Left colon (tissue), 2 donors: ENCODE data around the gene CXXC5. TPM values are rescaled to one million over a fixed set of nuclear protein-coding genes. Genes with fewer than 3 reads are reported as not detected.

Experiments used
- ATAC-seq: fragments of 200-7000 bp; cut with Tn5 transposase; one replicate; pipeline ENCODE4 v1.9.1; 2020; ENCODE audit warnings: mild to moderate bottlenecking, moderate library complexity
- DNase-seq, 2 donors: peaks; one replicate each; pipeline ENCODE4 v3.0.0-alpha.2; 2020
- intact Hi-C, 2 donors: fragments of 100-400 bp; cut with DNase I in 1 of 2; cut with micrococcal nuclease in 1 of 2; formaldehyde crosslinking; loops; one replicate each; pipeline versions ENCODE4 v1.11.2 to v1.14.0; 2022; cut with DNase I, micrococcal nuclease
- total RNA-seq, 2 donors: library from RNA; stranded (reverse); fragmentation: NEBNext Ultra II Directional; extraction: Animal tissue kit (Norgen Biotek cat#: 25700); gene quantifications; one replicate each; pipeline ENCODE4 v1.2.1, GENCODE V29; 2021
- donor health status: DM: no; HTN: no; CAD: no.
- donor health status: DM: yes; HTN: yes; CAD: no.

The CXXC5 gene
- total RNA-seq, 2 donors from 2014 or later: 28.2 to 30.2 TPM

DNA sequence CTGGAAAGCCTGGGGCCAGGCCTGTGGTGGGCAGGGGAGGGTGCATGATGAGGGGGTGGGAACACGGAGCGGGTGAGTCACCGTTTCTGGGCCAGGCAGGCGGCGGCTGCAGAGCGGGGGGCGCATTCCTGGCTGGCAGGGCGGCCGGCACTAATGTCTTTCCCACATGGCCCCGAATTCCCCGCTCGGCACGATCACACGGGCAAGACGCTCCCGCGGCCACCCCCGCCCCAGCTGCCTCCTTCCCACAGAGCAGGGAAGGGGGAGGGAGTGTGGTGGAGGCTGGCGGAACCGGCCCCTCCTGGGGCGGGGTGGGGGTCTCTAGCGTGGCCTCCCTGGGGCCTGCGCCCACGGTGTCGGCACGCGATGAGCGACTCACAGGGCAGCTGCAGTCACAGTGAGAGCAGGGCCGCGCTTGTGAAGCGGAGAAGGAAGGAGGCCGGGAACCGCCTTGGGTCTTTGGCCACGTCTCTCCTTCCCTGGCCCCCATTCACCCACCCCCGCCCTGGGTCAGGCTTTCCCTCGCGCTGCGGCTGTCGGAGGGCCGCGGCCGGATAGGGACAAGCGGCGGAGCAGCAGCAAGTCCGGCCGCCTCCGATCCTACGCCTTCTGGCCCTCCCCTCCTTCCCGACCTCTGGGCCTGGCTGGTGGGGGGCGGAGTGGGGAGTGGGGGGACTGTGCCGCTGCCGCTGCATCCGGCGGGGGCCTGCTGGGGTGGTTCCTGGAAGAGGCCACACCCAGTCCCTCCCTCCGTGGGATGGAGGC, 48.9 kb downstream of the CXXC5 start:
- intact Hi-C loops: no loop called here
- ATAC-seq (peak; percentile 58), DNase-seq (peak; percentile 64 to 78)

DNA sequence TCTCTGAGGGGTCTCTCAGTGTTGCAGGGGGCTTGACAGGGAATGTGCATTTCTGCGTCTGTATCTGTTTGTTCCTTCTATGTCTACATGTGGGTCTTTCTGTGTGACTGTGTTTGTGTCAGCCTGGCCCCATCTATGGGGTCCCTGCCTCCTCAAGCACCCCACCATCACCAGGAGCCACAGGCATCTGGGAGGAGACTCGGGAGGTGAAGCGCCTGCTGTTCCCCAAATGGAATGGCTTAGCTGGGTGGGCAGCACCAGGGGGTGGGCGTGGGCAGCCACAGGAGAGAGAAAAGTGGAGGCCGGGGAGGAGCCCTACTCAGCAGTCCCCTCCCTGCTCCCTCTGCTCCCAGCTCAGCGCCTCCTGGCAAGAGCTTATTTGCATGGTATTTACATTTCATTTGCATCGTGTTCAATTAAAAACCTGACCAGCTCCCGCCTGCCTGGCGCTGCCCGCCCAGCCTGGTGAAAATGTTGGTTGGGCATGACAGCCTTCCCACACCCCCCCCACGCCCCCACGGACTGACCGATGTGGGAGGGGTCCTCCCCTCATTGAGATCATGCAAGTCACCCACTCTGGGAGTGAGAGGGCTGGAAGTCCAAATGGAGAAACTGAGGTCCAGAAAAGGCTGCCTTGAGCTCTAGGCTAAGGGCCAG, 50.5 kb downstream of the CXXC5 start:
- DNase-seq (peak; percentile 73 to 74), ATAC-seq (peak; percentile 23)
- intact Hi-C loops: no loop called here

DNA sequence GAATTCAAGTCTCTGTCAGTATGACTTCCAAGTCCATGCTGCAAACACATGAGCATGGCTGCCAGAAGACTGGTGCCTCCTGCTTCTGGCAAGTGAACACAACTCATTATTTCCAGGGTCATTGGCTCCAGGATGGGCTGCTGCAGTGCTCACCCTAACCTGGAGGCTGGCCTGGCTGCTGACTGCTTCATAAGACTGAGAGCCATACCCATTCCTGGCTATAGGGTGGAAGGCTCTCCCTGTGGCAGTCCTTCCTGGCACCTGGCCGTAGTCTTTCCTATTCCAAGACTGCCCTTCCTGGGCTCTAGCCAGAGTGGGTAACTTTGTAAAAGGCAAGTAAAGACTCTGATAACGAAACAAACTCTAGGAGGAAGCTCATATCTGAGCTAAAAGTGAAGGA, 51.2 kb downstream of the CXXC5 start:
- intact Hi-C loops: no loop called here
- ATAC-seq: no peak
- no peak for DNase-seq

DNA sequence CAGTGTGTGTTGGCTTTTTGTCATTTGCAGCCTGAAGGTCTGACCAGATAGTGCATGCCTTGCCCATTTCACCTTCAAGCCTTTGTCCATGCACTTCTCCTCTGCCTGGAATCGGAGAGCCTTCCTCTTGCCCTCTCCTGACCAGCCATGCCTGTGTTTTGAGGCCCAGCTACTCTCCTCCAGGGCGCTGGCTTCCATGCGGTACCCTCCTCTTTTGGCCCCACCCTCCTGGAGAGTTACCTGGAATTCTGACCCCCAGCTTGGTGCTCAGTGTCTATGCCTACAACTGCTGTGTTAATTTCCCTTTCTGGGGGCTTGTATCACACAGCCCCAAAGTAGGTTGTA, 52.5 kb downstream of the CXXC5 start:
- ATAC-seq (peak; percentile 4), DNase-seq (no peak)
- intact Hi-C loops: no loop called here

DNA sequence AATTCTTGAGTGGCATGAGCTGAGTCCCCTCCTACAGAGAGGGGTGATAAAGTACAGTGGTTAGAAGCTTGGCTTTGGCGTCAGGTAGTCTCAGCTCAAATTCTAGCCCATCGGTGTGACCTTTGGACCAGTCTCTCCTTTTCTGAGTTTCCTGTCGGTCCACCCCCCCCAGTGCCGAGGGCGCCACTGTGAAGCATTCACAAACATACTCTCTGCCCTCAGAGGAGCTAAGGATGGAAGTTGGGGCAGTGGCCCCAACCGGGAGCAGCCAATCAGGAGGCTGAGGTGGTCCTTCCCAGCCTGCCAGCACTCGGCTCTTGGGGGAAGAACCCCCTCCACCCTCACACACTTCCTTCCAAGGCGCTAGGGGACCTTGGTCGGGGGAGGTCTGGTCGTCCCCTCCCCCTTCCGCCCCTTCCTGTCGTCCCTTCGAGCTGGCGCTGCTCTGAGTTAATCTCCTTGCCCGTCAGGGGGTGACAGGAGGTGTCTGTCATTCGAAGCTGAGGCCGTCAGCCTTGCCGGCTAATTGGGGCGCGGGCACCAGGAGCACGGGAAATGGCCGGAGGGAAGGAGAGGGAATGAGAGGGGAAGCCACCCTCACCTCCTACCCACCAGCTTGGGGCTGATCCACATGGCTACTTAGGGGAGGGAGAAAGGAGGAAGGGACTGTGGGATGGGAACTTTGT, 53.0 kb downstream of the CXXC5 start:
- peak in 1 of 2 donors; percentile 61 for DNase-seq
- intact Hi-C loops: no loop called here
- ATAC-seq: peak; percentile 66

DNA sequence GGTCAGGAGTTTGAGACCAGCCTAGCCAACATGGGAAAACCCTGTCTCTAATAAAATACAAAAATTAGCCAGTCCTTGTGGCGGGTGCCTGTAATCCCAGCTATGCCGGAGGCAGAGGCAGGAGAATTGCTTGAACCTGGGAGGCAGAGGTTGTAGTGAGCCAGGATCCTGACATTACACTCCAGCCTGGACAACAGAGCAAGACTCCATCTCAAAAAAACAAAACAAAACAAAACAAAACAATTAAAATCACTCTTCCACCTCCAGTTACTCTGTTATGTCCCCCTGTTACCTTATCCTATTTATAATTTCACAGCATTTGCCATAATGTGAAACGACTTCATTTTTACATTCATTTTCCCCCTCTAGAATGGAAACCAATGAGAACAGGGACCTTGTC, 54.4 kb downstream of the CXXC5 start:
- no peak for ATAC-seq
- no peak for DNase-seq
- intact Hi-C loops: no loop called here

DNA sequence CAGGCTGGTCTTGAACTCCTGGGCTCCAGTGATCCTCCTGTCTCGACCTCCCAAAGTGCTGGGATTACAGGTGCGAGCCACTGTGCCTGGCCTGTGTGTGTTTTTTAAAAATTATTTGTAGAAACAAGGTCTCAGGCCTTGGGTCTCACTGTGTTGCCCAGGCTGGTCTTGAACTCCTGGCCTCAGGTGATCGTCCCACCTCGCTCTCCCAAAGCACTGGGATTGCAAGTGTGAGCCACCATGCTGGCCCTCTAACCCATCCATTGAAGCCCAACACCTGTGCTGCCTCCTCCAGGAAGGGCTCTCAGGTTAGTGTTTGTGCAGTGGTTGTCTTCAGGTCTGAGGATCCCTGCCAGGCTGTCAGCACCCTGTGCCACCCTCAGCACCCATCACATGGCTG, 56.6 kb downstream of the CXXC5 start:
- intact Hi-C loops: no loop called here
- DNase-seq (no peak), ATAC-seq (no peak)

DNA sequence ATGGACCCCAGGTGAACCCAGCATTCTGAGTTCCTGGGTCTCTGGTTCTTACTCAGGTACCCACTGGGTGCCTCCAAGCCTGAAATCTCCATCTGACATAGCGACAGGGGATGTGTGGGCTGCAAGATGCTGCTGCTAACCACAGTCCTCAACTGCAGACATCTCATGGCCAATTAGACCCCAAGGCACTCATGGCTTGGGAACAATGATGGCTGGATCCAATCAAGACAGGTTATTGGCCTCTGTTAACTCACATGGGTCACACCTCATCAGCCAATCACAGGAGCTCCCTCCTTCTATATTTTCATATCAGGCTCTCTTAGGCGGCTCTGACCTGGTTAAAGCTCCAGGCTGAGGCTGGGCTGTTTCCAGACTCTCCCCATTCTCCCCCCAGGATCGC, 57.0 kb downstream of the CXXC5 start:
- intact Hi-C loops: no loop called here
- DNase-seq: no peak
- ATAC-seq: no peak

DNA sequence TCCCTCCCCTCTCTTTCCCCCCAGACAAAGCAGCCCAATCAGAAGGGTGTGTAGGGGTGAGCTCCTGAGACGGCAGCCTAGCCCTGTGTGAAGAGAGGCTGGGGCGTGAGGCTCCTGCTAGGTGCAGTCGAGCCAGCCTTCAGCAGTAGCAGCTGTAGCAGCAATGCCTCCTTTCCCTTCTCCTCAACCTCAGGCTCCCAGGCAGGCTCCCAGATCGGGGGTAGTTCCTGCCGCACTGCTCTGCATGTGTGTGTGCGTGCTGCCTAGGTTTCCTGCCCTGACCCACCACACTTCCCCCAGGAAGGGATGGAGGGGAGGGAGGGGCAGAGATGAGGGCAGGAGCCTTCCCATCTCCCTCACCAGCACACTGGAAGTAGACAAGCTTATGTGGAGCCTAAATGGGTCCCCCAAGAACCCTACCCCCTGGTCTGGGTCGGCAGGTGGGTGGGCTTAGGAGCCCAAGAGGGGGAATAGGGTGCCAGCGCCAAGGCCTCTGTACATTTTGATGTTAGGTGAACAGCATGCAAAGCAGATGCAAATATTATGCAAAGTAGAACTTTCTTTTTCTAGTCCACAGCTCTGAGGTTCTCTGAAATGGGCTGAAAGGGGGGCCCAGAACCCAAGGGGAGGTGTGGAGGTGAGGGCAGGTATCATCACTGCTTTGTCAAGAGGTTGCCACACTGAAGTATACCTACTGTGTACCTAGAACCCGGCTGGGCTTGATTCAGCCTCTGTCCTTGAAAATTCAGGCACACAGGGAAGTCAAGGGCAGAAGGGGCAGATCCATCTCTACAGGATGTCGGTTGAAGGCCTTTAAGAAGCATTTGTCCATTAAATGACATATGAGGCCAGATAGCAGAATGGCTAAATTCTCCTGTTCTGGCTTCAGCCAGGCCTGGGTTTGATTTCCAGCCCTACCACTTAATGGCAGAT, 57.8 kb downstream of the CXXC5 start:
- no peak for DNase-seq
- intact Hi-C loops: no loop called here
- ATAC-seq: no peak

DNA sequence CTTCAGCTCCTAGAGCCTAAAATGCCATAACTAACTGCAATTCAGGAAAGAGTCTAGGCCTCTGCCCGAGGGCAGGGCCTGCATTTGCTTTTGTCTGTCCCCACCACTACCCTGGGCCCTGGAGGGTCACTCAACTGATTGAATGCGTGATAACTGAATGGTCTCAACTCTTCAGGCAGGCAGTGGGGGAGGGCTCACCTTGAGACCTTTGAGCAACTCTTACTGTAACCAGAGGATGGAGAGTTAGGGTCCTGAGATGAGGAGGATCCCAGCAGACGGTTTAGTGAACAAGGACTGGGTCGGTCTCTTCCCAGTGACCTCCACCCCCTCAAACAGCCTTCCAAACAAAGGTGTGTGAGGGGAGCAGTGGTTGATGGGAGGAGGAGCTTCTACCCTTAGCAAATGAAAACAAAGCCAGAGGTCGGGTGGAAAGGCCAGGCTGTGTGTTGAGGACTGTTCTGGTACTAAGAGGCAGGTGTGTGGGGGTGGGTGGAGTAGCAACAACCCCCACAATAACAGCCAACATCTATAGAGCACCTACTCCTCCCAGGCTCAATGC, 59.4 kb downstream of the CXXC5 start:
- DNase-seq (no peak), ATAC-seq (peak; percentile 37)
- intact Hi-C loops: no loop called here

DNA sequence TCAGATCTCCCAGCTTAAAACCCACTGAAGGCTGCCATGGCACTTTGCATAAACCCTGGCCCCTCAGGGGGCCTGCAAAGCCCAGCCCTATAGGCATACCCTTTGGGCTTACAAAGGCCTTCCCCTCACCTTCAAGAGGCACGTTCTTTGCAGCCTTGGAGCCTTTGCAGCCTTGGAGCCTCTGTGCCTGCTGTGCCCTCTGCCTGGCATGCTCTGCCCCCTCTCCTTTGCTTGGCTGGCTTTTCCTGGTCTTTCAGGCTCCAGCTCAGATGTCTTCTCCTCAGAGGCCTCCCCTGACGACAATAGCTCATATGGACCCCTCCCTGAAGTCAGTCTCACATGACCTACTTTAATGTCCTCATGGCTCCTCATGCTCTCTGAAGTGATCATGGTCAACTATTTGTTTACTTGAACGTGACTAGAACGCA, 60.3 kb downstream of the CXXC5 start:
- no peak for ATAC-seq
- DNase-seq: no peak
- intact Hi-C loops: no loop called here

DNA sequence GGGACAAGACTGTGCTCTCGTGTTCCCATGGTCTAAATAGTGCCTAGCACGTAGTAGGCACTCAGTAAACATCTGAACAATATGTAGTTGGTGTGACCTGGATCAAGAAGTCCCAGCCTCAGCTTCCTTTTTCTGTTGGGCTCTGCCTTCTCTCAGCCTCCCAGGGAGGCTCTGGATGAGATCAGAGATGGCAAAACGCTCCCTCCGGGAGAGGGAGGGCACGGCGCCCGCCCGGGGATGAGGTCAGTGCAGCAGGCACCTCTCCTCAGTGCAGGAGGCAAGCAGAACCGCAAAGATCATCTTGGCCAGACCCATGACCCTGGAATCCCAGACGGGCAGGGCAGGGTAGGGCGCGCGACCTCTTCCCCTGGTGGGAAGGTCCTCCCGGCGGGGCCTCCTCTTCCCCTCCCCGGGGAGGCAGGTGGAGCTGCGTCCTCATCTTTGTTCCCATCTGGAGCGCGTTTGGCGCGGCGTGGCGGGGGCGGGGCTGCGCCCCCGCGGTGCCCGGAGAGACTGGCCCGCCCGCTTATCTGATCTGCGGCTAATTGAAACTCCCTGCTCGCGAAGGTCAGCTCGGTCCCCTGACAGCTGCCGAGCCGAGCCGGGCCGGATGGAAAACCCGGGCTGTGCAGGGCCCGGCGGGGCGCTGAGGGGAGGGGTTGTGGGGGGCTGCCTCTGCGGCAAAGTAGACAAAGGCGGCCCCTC, 60.9 kb downstream of the CXXC5 start:
- intact Hi-C loops: no loop called here
- ATAC-seq (peak; percentile 50), DNase-seq (peak in 1 of 2 donors; percentile 44)

DNA sequence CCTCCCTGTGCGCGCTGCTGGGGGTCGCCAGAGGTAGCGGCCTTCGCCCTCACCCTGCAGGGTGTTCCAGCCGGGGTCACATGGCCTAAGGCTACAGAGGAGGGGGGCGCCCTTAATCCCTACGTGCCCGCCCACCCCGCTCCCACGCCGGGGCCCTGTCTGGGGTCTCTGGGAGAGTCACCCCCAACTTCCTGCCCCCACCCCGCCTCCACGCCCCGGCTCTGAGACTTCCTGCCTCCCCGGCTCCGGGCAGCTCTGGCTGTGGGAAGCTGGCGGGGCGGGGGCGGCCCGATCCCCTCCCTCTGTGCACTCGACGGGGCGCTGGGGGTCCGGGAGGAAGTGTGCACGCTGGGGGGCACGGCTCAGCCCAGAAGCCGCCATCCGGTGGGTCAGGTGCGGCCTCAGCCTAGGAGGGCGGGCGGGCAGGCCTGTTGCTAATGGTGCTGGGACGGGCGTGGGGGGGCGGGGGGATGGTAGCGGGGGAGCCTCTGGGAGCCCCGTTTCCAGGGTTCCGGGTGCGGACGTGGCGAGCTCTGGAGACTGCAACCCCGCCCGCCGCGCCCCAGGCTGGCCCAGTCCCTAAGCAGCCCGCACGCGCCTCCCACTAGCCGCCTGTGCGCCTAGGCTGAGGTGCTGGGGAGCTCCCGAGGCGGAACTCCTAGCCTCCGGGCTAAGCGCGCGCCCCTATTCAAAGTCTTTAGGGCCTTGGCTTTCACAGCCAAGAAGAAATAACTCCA, 61.6 kb downstream of the CXXC5 start:
- peak; percentile 34 for ATAC-seq

DNA sequence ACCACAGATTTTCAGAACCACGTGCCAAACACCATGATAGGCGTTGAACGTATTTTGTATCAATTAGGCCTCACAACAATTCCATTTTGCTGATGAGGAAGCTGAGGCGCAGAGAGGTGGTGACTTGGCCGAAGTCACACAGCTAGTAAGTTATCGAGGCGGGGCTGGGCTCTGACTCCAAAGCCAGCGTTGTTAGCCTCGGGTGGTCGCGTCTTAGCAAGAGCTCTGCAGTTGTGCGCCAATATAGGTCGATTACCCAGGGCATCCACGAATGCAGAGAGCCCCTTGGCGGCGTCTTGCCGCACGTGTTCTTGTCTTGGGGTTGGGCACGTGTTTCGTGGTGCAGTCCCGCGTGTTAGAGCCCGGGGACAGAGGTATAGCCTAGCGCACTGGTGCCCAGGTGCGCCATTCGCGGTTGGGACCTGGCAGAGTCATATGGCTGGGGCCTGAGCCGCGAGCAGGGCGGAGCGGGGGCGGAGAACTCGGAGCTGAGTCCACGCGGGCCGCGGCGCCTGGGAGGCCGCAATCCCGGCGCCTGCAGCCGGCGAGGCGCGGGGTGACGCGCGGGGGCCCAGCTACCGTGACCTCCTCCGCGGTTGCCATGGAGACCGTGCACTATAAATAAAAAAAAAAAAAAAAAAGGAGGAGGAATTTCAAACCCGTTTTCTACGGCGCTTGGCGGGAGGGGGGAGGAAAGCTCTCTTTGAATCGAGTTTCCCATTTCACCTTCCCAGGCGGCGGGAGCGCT, 62.3 kb downstream of the CXXC5 start:
- intact Hi-C loops: no loop called here
- DNase-seq (peak in 1 of 2 donors; percentile 65), ATAC-seq (peak; percentile 49)

More for the DNA sequence above, 61.6 kb downstream of the CXXC5 start:
- DNase-seq: peak in 1 of 2 donors; percentile 47
- intact Hi-C loops: no loop called here

DNA sequence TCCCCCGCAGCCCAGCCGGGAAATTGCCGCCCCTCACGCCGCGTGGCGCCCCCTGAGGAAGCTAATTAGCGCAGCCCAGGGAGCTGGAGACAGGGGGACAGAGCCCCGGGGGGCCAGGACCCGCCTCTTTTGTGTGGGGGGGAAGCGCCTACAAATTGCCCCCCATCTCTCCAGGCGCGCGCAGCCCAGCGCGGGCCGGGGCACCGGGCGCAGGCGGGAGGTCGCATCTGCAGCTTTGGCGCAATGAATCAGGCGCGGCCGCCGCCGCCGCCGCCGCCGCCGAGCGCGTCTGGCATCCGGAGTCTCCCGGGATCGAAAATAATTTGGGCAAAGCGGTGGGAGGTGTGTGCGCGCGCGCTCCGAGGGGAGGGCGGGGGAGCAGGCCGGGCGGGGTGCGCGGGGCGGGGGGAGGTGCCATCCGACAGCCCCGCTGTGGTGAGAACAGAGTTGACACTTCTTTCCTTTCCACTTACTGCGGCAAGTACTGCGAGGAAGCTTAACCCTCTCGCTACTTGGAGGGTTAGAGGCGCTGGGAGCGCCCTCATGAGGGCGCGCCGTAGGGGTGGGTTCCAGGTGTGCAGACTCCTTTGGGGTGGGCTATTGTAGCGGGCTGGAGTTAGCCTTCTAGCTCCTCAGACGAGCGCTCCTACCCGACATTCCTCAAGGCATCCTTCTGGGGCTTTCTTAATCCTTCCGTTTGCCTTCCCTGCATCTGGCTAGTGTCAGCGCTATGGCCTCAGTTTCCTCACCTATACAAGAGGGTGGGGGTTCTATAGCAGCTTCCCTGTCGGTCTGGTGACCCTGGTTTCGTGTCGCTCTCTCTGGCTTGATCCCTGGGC, 63.1 kb downstream of the CXXC5 start:
- peak in 1 of 2 donors; percentile 44 for DNase-seq
- intact Hi-C loops: no loop called here

DNA sequence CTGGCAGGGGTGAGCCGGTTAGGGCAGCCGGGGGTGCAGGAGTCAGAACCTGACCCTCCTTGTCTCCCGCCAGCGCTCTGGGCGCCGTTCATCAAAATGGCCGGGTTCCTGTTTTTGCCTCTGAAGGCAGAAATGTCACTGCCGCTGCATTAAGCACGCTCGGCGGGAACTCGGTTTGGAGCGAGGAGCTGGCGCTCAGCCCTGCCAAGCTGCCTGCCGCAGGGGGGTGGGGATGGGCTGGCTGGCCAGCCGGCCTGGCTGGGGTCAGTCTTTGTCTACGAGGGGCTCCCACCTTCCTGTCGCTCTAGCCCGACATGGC, 63.7 kb downstream of the CXXC5 start:
- intact Hi-C loops: no loop called here
- ATAC-seq: no peak
- no peak for DNase-seq

More for the DNA sequence above, 63.1 kb downstream of the CXXC5 start:
- ATAC-seq: peak; percentile 21
